DOHH2 (cell line): ENCODE results near the gene BMERB1.

ENCODE experiments used
- EZH2phosphoT487 ChIP-seq: fragments of 200-600 bp; sonication (generic); IDR thresholded peaks from 2 replicates; pipeline ENCODE4 v1.6.1; 2017; ENCODE audit warnings: borderline replicate concordance, mild to moderate bottlenecking, antibody characterized with exemption, low read length, moderate library complexity, mixed read lengths
- TF ChIP-seq, protein P1 (sequence below): fragments of 200-600 bp; sonication (generic); IDR thresholded peaks from one replicate; pipeline ENCODE4 v1.5.1; 2014; ENCODE audit warnings: antibody characterized with exemption, mild to moderate bottlenecking, low read depth, low read length; ENCODE audit not compliant: poor library complexity, severe bottlenecking

DNA sequence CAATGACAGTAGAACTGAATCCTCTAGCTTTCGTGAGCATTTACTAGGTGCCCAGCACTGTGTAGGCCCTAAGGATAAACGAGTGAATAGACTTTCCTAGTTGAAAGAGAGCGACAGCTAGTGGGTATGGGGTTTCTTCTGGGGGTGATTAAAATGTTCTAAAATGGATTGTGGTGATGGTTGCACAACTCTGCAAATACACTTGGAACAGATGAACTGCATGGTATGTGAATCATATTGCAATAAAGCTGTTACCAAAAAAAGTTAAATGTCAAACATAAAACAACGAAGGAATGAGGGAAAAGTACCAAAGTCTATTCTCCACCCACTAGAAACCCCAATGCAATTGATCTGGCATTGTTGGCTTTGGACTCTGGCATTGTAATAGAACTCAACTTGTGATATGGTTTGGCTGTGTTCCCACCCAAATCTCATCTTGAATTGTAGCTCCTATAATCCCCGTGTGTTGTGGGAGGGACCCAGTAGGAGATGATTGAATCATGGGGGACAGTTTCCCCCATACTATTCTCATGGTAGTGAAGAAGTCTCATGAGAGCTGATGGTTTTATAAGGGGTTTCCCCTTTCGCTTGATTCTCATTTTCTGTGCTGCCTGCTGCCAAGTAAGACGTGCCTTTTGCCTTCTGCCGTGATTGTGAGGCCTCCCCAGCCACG lies 138.1 kb downstream of the BMERB1 start:
- TF ChIP-seq, protein P1, sequence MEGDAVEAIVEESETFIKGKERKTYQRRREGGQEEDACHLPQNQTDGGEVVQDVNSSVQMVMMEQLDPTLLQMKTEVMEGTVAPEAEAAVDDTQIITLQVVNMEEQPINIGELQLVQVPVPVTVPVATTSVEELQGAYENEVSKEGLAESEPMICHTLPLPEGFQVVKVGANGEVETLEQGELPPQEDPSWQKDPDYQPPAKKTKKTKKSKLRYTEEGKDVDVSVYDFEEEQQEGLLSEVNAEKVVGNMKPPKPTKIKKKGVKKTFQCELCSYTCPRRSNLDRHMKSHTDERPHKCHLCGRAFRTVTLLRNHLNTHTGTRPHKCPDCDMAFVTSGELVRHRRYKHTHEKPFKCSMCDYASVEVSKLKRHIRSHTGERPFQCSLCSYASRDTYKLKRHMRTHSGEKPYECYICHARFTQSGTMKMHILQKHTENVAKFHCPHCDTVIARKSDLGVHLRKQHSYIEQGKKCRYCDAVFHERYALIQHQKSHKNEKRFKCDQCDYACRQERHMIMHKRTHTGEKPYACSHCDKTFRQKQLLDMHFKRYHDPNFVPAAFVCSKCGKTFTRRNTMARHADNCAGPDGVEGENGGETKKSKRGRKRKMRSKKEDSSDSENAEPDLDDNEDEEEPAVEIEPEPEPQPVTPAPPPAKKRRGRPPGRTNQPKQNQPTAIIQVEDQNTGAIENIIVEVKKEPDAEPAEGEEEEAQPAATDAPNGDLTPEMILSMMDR = no peak
- no peak for TF ChIP-seq EZH2phosphoT487
